ENCODE data around the gene NAIF1.

DNA sequence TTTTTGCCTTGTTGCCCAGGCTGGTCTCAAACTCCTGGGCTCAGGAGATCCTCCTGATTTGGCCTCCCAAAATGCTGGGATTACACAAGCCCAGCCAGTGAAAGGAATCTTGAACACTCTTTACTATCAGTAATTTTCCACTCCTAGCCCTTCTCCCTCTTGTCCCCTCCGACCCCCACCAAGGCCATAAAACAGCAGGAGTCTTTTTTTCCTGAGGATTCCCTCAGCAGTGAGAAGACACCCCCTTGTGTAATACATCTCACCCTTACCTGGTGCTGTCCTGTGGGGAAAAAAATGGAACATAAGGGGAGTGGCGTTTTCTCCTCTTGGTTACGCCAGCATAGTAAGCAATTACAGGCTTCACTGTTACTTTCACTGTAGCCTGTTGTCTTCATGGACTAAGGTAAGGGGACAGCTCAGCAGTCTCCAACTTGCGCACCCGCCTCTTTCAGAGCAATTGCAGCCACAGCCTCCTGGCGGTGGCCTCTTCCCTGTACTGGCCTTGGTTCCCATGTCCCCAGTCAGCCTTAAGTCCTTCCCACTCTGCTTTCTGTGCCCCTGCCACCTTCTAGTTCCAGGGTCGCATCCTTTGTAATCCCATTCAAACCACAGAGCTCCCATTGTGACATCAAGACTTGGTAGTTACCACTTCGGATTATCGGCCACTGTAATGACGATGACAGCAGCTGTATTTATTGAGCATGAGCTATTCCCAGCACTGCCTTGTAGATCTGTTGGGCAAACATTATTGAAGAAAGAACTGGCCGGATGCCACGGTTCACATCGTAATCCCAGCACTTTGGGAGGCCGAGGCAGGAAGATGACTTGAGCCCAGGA, 10.0 kb downstream of the NAIF1 start:
- TF ChIP-seq, protein P1, sequence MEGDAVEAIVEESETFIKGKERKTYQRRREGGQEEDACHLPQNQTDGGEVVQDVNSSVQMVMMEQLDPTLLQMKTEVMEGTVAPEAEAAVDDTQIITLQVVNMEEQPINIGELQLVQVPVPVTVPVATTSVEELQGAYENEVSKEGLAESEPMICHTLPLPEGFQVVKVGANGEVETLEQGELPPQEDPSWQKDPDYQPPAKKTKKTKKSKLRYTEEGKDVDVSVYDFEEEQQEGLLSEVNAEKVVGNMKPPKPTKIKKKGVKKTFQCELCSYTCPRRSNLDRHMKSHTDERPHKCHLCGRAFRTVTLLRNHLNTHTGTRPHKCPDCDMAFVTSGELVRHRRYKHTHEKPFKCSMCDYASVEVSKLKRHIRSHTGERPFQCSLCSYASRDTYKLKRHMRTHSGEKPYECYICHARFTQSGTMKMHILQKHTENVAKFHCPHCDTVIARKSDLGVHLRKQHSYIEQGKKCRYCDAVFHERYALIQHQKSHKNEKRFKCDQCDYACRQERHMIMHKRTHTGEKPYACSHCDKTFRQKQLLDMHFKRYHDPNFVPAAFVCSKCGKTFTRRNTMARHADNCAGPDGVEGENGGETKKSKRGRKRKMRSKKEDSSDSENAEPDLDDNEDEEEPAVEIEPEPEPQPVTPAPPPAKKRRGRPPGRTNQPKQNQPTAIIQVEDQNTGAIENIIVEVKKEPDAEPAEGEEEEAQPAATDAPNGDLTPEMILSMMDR (conservative IDR thresholded peaks at IDR 0.05) = no peak
- TF ChIP-seq EZH2 (IDR thresholded peaks at IDR 0.05; ENCODE audit: low read depth) = no peak
